GM06990 (cell line): ENCODE measurements around the gene SRC.
"Not testable (repeated sequence)": the region's sequence is repeated elsewhere in the genome, so short reads cannot be mapped to it uniquely, and the experiment has no call there.

Experiments
- DNase-seq: peaks from one replicate; pipeline ENCODE4 v3.0.0-alpha.2; 2011; ENCODE audit not compliant: insufficient read length; ENCODE audit errors: extremely low read depth
- H3K27me3 ChIP-seq: replicated peaks from 2 replicates; pipeline ENCODE4 v1.6.0; 2011; ENCODE audit warnings: low read length; ENCODE audit not compliant: control insufficient read depth, insufficient read depth
- H3K36me3 ChIP-seq: 2 replicates; pipeline ENCODE4 v1.5.1; 2011; ENCODE audit warnings: low read length; ENCODE audit not compliant: control insufficient read depth, insufficient read depth
- H3K4me3 ChIP-seq: replicated peaks from 2 replicates; pipeline ENCODE4 v1.5.1; 2011; ENCODE audit warnings: low read depth, mild to moderate bottlenecking, control low read depth, low read length
- TF ChIP-seq, protein P1 (sequence below): IDR thresholded peaks from 2 replicates; pipeline ENCODE4 v1.5.1; 2011; ENCODE audit warnings: low read length, control low read depth, mild to moderate bottlenecking, inconsistent platforms; ENCODE audit not compliant: insufficient read depth, poor library complexity, severe bottlenecking

Gene SRC

DNA sequence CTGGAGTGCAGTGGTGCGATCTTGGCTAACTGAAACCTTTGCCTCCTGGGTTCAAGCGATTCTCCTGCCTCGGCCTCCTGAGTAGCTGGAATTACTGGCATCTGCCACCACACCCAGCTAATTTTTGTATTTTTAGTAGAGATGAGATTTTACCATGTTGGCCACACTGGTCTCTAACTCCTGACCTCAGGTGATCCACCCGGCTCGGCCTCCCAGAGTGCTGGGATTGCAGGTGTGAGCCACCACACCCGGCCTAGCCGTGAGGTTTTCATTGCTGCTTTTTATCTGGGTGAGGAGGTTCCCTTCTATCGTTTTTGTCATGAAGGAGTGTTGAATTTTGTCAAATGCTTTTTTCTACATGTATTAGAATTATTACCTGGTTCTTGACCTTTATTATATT is 23.9 kb downstream of the SRC start:
- H3K27me3 ChIP-seq = no peaks in the 10 kb centered on the region
- H3K36me3 ChIP-seq = peaks cover 6% of the 10 kb centered on the region
- TF ChIP-seq, protein P1, sequence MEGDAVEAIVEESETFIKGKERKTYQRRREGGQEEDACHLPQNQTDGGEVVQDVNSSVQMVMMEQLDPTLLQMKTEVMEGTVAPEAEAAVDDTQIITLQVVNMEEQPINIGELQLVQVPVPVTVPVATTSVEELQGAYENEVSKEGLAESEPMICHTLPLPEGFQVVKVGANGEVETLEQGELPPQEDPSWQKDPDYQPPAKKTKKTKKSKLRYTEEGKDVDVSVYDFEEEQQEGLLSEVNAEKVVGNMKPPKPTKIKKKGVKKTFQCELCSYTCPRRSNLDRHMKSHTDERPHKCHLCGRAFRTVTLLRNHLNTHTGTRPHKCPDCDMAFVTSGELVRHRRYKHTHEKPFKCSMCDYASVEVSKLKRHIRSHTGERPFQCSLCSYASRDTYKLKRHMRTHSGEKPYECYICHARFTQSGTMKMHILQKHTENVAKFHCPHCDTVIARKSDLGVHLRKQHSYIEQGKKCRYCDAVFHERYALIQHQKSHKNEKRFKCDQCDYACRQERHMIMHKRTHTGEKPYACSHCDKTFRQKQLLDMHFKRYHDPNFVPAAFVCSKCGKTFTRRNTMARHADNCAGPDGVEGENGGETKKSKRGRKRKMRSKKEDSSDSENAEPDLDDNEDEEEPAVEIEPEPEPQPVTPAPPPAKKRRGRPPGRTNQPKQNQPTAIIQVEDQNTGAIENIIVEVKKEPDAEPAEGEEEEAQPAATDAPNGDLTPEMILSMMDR = no peak
- no peak for DNase-seq
- H3K4me3 ChIP-seq = no peak overlapping the region

DNA sequence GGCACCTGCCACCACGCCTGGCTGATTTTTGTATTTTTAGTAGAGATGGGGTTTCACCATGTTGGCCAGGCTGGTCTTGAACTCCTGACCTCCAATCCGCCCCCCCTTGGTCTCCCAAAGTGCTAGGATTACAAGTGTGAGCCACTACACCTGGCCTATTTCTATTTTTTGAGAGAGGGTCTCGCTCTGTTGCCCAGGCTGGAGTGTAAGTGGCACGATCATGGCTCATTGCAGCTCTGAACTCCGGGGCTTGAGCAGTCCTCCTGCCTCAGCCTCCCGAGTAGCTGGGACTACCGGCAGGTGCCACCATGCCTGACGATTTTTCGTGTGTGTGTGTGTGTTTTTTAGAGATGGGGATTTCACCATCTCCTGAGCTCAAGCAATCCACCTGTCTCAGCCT is 25.9 kb downstream of the SRC start:
- H3K27me3 ChIP-seq, H3K4me3 ChIP-seq, H3K36me3 ChIP-seq: not testable (repeated sequence)
- peak; percentile 75 for DNase-seq

DNA sequence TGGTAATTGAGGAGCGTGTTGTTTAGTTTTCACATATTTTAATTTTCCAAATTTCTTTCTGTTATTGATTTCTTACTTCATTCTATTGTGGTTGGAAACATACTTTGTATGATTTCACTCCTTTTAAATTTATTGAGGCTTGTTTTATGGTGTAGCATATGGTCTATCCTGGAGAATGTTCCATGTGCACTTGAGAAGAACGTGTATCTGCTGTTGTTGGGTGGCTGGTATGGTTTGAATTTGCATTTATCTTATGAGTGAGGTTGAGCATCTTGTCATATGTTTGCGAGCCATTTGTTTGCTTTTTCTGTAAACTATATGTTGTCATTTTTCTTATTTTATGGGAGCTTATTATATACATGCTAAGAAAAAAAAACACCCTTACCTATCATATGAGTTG is 26.5 kb downstream of the SRC start:
- no peaks in the 10 kb centered on the region for H3K27me3 ChIP-seq
- peaks cover 4% of the 10 kb centered on the region for H3K36me3 ChIP-seq
- H3K4me3 ChIP-seq = no peak overlapping the region
- no peak for DNase-seq
- TF ChIP-seq, protein P1 = no peak

DNA sequence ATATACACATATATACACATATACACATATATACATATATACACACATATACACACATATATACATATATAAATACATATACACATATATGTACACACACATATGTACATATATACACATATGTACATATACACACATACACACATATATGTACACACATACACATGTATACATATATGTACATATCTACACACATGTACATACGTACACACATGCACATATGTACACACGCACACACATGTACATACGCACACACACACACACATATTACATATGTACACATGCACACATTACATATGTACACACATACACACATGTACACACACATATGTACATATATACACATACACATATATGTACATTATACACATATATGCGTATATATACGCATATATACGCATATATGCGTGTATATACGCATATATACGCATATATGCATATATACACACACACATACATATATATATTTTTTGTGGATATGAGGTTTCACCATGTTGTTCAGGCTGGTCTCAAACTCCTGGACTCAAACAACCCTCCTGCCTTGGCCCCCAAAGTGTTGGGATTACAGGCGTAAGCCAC is 27.2 kb downstream of the SRC start:
- TF ChIP-seq, protein P1 = no peak
- no peak for DNase-seq
- H3K27me3 ChIP-seq = no peaks in the 10 kb centered on the region
- peaks cover 4% of the 10 kb centered on the region for H3K36me3 ChIP-seq
- no peak overlapping the region for H3K4me3 ChIP-seq

DNA sequence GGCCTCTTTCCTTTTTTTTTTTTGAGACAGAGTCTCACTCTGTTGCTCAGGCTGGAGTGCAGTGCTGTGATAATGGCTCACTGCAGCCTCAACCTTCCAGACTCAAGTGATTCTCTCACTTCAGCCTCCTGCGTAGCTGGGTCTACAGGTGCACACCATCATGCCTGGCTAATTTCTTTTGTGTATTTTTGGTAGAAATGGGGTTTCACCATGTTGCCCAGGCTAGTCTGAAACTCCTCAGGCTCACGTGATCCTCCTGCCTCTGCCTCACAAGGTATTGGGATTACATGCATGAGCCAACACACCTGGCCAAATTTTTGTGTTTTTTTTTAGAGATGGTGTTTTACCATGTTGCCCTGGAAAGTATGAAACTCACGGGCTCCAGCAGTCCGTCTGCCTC is 29.3 kb downstream of the SRC start:
- peaks cover 6% of the 10 kb centered on the region for H3K36me3 ChIP-seq
- DNase-seq = peak; percentile 79
- TF ChIP-seq, protein P1 = no peak
- H3K27me3 ChIP-seq = no peaks in the 10 kb centered on the region
- no peak overlapping the region for H3K4me3 ChIP-seq

DNA sequence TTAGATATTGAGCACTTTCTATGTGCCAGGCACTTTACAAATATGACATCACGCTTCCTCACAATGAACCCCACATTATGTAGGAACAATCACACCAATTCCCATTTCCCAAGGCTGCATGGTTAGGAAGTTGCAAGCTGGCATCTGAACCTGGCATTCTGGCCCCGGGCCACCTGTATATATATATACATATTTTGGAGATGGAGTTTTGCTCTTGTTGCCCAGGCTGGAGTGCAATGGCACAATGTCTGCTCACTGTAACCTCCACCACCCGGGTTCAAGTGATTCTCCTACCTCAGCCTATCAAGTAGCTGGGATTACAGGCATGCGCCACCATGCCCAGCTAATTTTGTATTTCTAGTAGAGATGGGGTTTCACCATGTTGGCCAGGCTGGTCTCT is 30.4 kb downstream of the SRC start:
- no peak for DNase-seq
- TF ChIP-seq, protein P1 = no peak
- no peak overlapping the region for H3K4me3 ChIP-seq
- H3K36me3 ChIP-seq = peaks cover 7% of the 10 kb centered on the region
- no peaks in the 10 kb centered on the region for H3K27me3 ChIP-seq
